Stimulated activated naive CD4-positive, alpha-beta T cell (primary cell): ENCODE measurements around the gene PLCD1.
"Not testable (repeated sequence)": the region's sequence is repeated elsewhere in the genome, so short reads cannot be mapped to it uniquely, and the experiment has no call there.

Experiments
- DNase-seq, 6 experiments: peaks; one replicate each; lab custom pipeline; 2025; lab: John Stamatoyannopoulos, UW

The PLCD1 gene

GRCh38 chr3:38000242-38000916 is 29.1 kb downstream of the PLCD1 start:
- no peak for DNase-seq

- DNase-seq, result no peak
These were observed 29.6 kb downstream of the PLCD1 start for GRCh38 chr3:37999836-38000235.

- DNase-seq, result no peak
These were observed 31.6 kb downstream of the PLCD1 start for GRCh38 chr3:37997791-37998370.

- no peak for DNase-seq
These were observed 32.1 kb downstream of the PLCD1 start for GRCh38 chr3:37997342-37997741.

GRCh38 chr3:37996785-37997301 is 32.6 kb downstream of the PLCD1 start:
- DNase-seq, result peak; percentile 48 to 85 (median 68)

GRCh38 chr3:37995652-37996641 is 33.5 kb downstream of the PLCD1 start:
- DNase-seq, result peak in 4 of 6 experiments; percentile 9 to 22 (median 18)

- DNase-seq, result no peak
These were observed 34.8 kb downstream of the PLCD1 start for GRCh38 chr3:37994639-37994972.

GRCh38 chr3:37993820-37994638 is 35.4 kb downstream of the PLCD1 start:
- peak; percentile 42 to 71 (median 51) for DNase-seq

- peak in 1 of 6 experiments; percentile 5 for DNase-seq
These were observed 36.0 kb downstream of the PLCD1 start for GRCh38 chr3:37993460-37993819.

- no peak for DNase-seq
These were observed 36.4 kb downstream of the PLCD1 start for GRCh38 chr3:37993067-37993455.

- no peak for DNase-seq
These were observed 37.0 kb downstream of the PLCD1 start for GRCh38 chr3:37992271-37993066.

GRCh38 chr3:37991823-37992222 is 37.6 kb downstream of the PLCD1 start:
- no peak for DNase-seq

GRCh38 chr3:37991109-37991508 is 38.3 kb downstream of the PLCD1 start:
- DNase-seq, result no peak

- no peak for DNase-seq
These were observed 38.9 kb downstream of the PLCD1 start, which contains the start of gene VILL for GRCh38 chr3:37990527-37990926. Gene VILL (plus strand): TSS chr3:37990786. CDS start chr3:37993673, 2,887 bp downstream.

GRCh38 chr3:37989821-37990480 is 39.5 kb downstream of the PLCD1 start:
- DNase-seq, result no peak

GRCh38 chr3:37988931-37989525 is 40.4 kb downstream of the PLCD1 start:
- DNase-seq, result no peak

GRCh38 chr3:37988376-37988775 is 41.1 kb downstream of the PLCD1 start:
- not testable (repeated sequence) for DNase-seq

GRCh38 chr3:37987751-37988179 is 41.7 kb downstream of the PLCD1 start:
- DNase-seq, result no peak

- DNase-seq, result no peak
These were observed 42.1 kb downstream of the PLCD1 start for GRCh38 chr3:37987315-37987697.
